Lower leg skin (tissue), 4 donors: ENCODE data around the gene AFTPH. TPM values are rescaled to one million over a fixed set of nuclear protein-coding genes. Genes with fewer than 3 reads are reported as not detected.
A peak's percentile ranks its signal among the peaks of the same experiment; 100 is the strongest.

Experiments used
- DNase-seq, 2 donors: peaks; one replicate each; pipeline ENCODE4 v3.0.0-alpha.2; 2019; ENCODE audit warnings: low spot score in 2 of 2
- H3K4me3 ChIP-seq: fragments of 200-600 bp; sonication (generic); 2 replicates; pipeline ENCODE4 v1.5.1; 2017; ENCODE audit warnings: mild to moderate bottlenecking, low read depth; ENCODE audit not compliant: poor library complexity, severe bottlenecking
- CTCF ChIP-seq, 3 donors: fragments of 450-650 bp; IDR thresholded peaks; one replicate each; pipeline ENCODE4 v1.5.1; 2016; ENCODE audit warnings: antibody characterized with exemption in 3 of 3, mild to moderate bottlenecking in 3 of 3, moderate library complexity in 2 of 3
- POLR2A ChIP-seq, 2 donors: fragments of 450-650 bp; IDR thresholded peaks; one replicate each; pipeline ENCODE4 v1.6.1; 2016 to 2017; ENCODE audit warnings: antibody characterized with exemption in 2 of 2, mild to moderate bottlenecking in 1 of 2, moderate library complexity in 1 of 2
- WGBS, 2 donors: methylation state at CpG; one replicate each; pipeline ENCODE4 v1.1.5; 2018; 5-methylcytosine and 5-hydroxymethylcytosine counted together
- intact Hi-C: fragments of 100-400 bp; cut with DNase I; formaldehyde crosslinking; loops from one replicate; pipeline ENCODE4 v1.15.0; 2023; ENCODE audit warnings: low total_unique reads
- total RNA-seq, 4 donors: library from RNA; depleted of rRNA; stranded (reverse); fragments of >200 nt; gene quantifications; one replicate each; pipeline ENCODE4 v1.1.0, GENCODE V29; 2016

The AFTPH gene
- total RNA-seq, 4 donors from 2014 or later = 46.4 to 53.8 (median 49.6) TPM

DNA sequence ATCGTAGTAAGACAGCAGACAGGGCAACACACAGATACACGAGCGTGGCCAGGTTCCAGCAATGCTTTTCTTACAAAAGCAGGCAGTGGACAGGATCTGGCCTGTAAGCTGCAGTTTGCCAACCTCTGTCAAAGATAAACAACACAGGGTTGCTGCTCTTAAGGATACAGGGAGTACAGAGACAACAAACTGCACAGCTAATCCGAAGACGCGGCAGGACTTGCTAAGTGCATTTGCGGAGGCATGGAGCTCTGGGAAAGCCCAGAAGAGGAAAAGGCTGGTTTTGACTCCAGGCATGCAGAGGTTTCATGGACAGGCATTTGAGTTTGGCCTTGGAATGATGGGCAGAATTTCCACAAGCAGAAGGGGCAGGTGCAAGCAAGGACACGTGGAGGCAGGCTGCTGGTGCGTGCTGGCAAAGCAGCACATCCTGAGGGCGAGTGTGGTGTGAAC is 105.2 kb downstream of the AFTPH start:
- TF ChIP-seq CTCF (IDR thresholded peaks at IDR 0.05) (no peak), POLR2A (IDR thresholded peaks at IDR 0.05) (no peak)
- intact Hi-C loops = no loop called here
- WGBS, 2 donors = 52 to 53% methylated on average over 10 of the region's 10 CpGs
- peak in 1 of 2 donors; percentile 80 for DNase-seq
- H3K4me3 ChIP-seq = no peak overlapping the region

- intact Hi-C loops = no loop called here
- 80 to 85% methylated on average over 7 of the region's 7 CpGs for WGBS, 2 donors
- TF ChIP-seq CTCF (IDR thresholded peaks at IDR 0.05) (no peak), POLR2A (IDR thresholded peaks at IDR 0.05) (no peak)
- no peak for DNase-seq
- H3K4me3 ChIP-seq = no peak overlapping the region
Measured at GRCh38 chr2:64629875-64630274, 105.7 kb downstream of the AFTPH start.

GRCh38 chr2:64630752-64631151 is 106.6 kb downstream of the AFTPH start:
- H3K4me3 ChIP-seq = no peak overlapping the region
- DNase-seq = peak in 1 of 2 donors; percentile 81
- 91 to 93% methylated on average over 10 of the region's 10 CpGs for WGBS, 2 donors
- intact Hi-C loops = no loop called here
- TF ChIP-seq POLR2A (IDR thresholded peaks at IDR 0.05) = no peak
- TF ChIP-seq CTCF (IDR thresholded peaks at IDR 0.05) = no peak

DNA sequence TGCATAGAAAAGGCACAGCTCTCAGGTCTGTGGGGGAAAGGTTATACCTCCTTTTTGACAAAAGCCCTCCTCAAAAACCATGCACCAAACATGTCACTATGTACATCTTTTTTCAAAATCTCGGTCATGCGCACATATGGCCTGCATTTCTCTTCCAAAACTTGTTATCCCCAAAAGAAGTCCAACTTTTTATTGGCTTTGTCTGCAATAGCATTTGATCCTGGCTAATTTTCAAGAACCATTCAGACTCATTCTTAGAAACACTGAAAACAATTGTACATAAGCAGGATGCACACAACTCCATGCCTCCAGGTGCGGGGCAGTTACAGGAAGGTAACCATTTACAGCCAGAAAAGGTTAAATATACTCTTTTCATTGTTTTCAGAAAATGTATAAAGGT is 107.6 kb downstream of the AFTPH start:
- WGBS, 2 donors = 87 to 90% methylated on average over 3 of the region's 3 CpGs
- intact Hi-C loops = no loop called here
- H3K4me3 ChIP-seq = no peak overlapping the region
- no peak for DNase-seq
- no peak for TF ChIP-seq POLR2A (IDR thresholded peaks at IDR 0.05)
- no peak for TF ChIP-seq CTCF (IDR thresholded peaks at IDR 0.05)

DNA sequence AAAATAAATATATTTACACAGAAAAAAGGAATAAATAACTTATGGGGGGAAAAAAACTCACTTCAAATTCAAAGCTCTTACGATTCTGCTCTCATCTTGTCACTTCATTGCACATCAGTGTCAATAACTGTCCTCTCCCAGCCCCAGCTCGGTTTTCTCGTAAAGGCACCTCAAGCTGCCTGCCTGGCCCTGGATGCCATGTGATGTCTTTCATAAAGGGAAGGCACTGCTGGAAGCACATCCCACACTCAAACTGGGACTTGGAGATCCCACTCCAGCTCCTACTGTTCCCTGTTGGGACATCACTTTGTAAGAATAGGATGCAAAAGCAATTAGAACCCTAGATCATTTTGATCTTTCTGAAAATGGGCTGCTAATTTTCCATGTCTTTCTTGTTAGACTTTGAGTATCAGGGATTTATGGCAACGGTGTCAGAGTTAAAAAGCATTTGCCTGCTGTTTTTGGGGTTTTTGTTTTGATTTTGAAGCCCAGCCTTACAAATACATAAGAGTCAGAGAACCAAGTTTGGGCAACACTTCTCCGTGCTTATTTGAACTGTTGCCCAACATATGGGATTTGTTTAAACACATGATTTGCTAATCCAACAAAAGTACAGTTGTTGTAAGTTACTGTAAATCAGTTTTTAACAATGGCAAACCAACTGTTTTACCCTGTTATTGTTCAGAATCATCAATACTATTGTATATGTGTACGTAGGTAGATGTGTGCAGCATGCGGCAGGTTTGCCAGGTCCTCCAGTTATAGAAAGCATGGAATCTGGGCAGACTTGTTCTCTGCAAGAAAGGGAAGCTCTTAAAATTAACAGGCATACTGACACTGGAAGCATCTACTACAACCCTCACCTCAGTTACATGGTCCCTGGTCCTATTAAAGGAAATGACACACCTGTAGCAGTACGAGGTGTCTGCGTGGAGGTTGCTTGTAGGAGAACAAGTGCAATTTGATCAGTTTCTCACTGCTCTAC is 109.0 kb downstream of the AFTPH start:
- no peak for TF ChIP-seq CTCF (IDR thresholded peaks at IDR 0.05)
- TF ChIP-seq POLR2A (IDR thresholded peaks at IDR 0.05) = no peak
- no peak for DNase-seq
- no peak overlapping the region for H3K4me3 ChIP-seq
- intact Hi-C loops = no loop called here
- 45 to 50% methylated on average over 9 of the region's 9 CpGs for WGBS, 2 donors
